Measurements from ENCODE around the gene SORBS2. TPM values are rescaled to one million over a fixed set of nuclear protein-coding genes. Genes with fewer than 3 reads are reported as not detected.

Gene SORBS2
- total and polyA plus RNA-seq, 5 donors: 181 to 776 (median 613) TPM

DNA sequence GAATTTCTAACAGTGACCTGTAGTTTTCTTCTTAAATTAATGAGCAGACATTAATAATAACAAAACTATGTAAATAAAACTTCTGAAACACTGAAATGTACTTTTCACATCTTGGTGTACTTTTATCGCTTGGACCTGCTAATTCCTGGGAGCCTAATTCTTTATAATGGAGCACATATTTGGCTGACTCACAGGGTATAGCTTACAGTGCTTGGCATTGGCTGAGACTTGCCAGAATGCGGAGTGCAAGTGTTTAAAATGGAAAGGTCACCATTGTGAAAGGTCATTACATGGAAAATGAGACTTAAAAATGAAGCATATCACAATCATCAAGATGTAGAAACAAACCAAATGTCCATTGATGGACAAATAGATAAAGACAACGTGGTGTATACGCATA lies 139.4 kb downstream of the SORBS2 start:
- WGBS: 55% methylated on average over 4 of the region's 4 CpGs
- Histone ChIP-seq H3K9me3 (ENCODE audit: control insufficient read depth, low read length) (no peaks in the 10 kb centered on the region), H3K27me3 (ENCODE audit: control insufficient read depth, insufficient read depth) (no peaks in the 10 kb centered on the region), H3K27ac (ENCODE audit: low read length) (no peak overlapping the region), H3K4me3 (ENCODE audit: low read length) (no peak overlapping the region), H3K4me1 (ENCODE audit: control insufficient read depth, insufficient read depth, low read length) (peaks cover 8% of the 10 kb centered on the region)
- DNase-seq (no peak), ATAC-seq (peak in 1 of 2 donors; percentile 33)
- intact Hi-C loops (cut with DNase I): no loop called here

DNA sequence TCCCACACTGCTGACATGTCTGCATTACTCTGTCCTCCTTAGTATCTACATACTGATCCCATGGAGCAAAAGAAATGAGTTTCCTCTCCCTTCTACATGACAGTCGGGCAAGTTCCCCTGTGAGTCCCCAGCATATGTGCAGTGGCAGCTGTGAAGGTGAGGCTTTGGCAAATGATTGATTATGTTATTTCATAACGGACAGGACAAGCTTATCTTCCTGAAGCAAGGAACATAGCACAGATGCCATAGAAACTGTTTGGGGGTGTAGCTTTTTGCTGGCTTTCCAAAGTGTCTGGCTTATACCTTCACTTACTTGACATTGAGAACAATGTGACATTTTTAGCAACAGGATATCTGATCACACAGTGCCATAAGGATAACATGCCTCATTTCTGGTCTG lies 139.8 kb downstream of the SORBS2 start:
- H3K4me1 ChIP-seq (ENCODE audit: control insufficient read depth, insufficient read depth, low read length): peaks cover 8% of the 10 kb centered on the region
- peak overlapping the region; percentile 64 for H3K27ac ChIP-seq (ENCODE audit: low read length)

DNA sequence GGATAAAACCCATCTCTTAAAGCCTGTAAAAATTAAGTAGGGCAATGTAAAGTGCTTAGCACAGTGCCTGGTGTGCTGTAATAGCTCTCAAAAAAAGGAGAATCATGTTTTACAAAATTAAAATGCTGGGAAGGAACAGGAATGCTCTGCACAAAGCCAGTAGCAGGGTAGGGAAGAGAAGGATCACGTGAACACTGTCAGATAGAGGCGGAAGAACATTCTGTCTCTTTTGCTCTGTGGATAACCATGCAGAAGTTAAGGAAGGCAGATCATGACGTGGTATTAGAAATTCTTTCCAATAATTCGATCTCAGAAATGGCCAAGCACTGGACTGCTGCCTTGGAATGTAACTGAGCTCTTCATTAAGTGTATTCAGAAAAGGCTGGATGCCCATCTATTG lies 140.5 kb downstream of the SORBS2 start:
- Histone ChIP-seq H3K9me3 (ENCODE audit: control insufficient read depth, low read length) (no peaks in the 10 kb centered on the region), H3K27me3 (ENCODE audit: control insufficient read depth, insufficient read depth) (no peaks in the 10 kb centered on the region), H3K4me3 (ENCODE audit: low read length) (no peak overlapping the region), H3K27ac (ENCODE audit: low read length) (no peak overlapping the region), H3K4me1 (ENCODE audit: control insufficient read depth, insufficient read depth, low read length) (peaks cover 8% of the 10 kb centered on the region)
- WGBS: 59% methylated on average over 4 of the region's 4 CpGs
- DNase-seq (no peak), ATAC-seq (peak; percentile 54 to 66)
- intact Hi-C loops (cut with DNase I): no loop called here

More for the DNA sequence above, 139.8 kb downstream of the SORBS2 start:
- H3K9me3 ChIP-seq (ENCODE audit: control insufficient read depth, low read length): no peaks in the 10 kb centered on the region
- H3K4me3 ChIP-seq (ENCODE audit: low read length): no peak overlapping the region
- intact Hi-C loops (cut with DNase I): no loop called here
- no peaks in the 10 kb centered on the region for H3K27me3 ChIP-seq (ENCODE audit: control insufficient read depth, insufficient read depth)
- ATAC-seq: no peak
- no peak for DNase-seq
- WGBS: 45% methylated on average over 2 of the region's 2 CpGs

DNA sequence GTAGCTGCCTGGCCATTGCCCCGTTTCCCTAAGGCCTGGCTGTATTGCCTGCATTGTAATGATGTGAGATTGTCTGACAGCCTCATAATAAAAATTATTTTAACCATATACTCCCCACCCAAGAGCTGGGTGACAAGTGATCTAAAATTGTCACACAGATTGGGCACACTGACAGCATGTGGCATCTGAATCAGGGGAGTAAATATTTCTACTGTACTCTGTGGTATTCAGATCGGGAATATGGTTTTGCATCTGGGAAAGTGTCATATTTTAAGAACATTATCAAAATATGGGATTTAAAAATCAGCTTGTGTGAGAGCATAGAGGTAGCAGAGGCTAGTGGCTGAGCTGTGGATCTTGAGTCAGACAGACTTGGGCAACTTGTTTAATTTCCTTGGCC lies 140.9 kb downstream of the SORBS2 start:
- WGBS: 64% methylated on average over 2 of the region's 2 CpGs
- peaks cover 8% of the 10 kb centered on the region for H3K4me1 ChIP-seq (ENCODE audit: control insufficient read depth, insufficient read depth, low read length)
- ATAC-seq: peak in 1 of 2 donors; percentile 10
- H3K9me3 ChIP-seq (ENCODE audit: control insufficient read depth, low read length): no peaks in the 10 kb centered on the region
- peak overlapping the region; percentile 61 for H3K27ac ChIP-seq (ENCODE audit: low read length)
- DNase-seq: no peak
- intact Hi-C loops (cut with DNase I): no loop called here
- no peak overlapping the region for H3K4me3 ChIP-seq (ENCODE audit: low read length)
- no peaks in the 10 kb centered on the region for H3K27me3 ChIP-seq (ENCODE audit: control insufficient read depth, insufficient read depth)

DNA sequence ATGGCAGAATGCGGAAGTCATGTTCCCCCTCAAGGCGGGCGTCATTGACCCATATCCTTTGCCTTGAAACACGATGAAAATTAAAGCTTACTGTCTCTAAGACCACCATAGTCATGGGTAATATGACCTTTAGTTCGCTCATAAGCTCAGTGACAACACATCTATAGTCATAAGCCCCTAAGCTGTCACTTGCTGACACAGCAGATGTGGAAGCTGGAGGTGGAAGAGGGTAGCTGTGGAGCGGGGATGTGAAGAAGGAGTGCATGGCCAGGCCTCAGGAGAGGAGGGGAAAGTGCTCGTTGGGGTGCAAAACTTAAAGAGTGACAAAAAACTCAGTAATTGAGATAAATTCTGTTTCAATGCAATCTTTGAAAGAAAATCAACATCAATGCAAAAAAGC lies 142.7 kb downstream of the SORBS2 start:
- ATAC-seq: no peak
- H3K27me3 ChIP-seq (ENCODE audit: control insufficient read depth, insufficient read depth): no peaks in the 10 kb centered on the region
- H3K4me3 ChIP-seq (ENCODE audit: low read length): no peak overlapping the region
- DNase-seq: no peak
- no peak overlapping the region for H3K27ac ChIP-seq (ENCODE audit: low read length)
- 82% methylated on average over 7 of the region's 7 CpGs for WGBS
- H3K9me3 ChIP-seq (ENCODE audit: control insufficient read depth, low read length): no peaks in the 10 kb centered on the region
- peaks cover 6% of the 10 kb centered on the region for H3K4me1 ChIP-seq (ENCODE audit: control insufficient read depth, insufficient read depth, low read length)
- intact Hi-C loops (cut with DNase I): no loop called here

DNA sequence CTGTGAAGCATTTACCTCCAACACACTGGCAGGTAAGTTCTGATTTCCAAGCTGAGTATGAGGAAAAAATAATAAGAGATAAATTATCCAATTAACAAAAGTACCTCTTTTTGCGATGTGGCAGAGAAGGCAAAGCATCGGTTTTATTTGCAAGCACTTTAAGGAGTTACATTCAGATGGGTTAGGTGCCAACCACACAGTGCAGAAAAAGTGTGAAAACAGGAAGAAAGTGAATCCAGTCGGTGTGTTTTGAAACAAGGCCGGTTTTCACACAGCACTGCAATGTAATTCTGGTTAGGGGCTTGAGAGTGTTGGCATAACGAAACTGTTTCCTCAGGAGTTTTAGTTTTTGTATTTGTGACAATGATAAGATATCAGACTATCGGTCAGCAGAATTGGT lies 145.8 kb downstream of the SORBS2 start:
- intact Hi-C loops (cut with DNase I): no loop called here
- Histone ChIP-seq H3K4me3 (ENCODE audit: low read length) (no peak overlapping the region), H3K4me1 (ENCODE audit: control insufficient read depth, insufficient read depth, low read length) (peaks cover 3% of the 10 kb centered on the region), H3K9me3 (ENCODE audit: control insufficient read depth, low read length) (no peaks in the 10 kb centered on the region), H3K27ac (ENCODE audit: low read length) (no peak overlapping the region), H3K27me3 (ENCODE audit: control insufficient read depth, insufficient read depth) (no peaks in the 10 kb centered on the region)
- no peak for ATAC-seq
- 64% methylated on average over 6 of the region's 6 CpGs for WGBS
- DNase-seq: no peak

DNA sequence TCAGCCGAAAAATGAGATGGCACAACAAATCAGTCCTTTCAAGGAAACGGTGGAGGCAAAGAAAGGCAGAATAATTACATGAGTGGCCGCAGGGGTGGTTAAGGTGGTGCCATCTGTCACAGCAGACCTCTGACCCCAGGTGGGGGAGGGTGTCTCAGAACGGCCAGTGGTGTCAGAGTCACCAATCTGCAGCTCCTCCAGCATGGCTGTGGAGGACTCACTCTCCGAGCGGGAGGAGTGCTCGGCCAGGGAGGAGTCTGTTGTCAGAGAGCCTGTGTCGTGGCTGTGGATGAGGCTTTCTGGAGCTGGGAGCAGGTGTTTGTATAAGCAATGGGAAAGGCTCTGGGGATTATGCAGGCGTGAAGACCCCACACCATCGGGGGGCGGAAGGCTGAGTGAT lies 146.3 kb downstream of the SORBS2 start:
- ATAC-seq (no peak), DNase-seq (no peak)
- WGBS: 80% methylated on average over 11 of the region's 11 CpGs
- intact Hi-C loops (cut with DNase I): no loop called here
- H3K27ac ChIP-seq (ENCODE audit: low read length): no peak overlapping the region
- H3K4me1 ChIP-seq (ENCODE audit: control insufficient read depth, insufficient read depth, low read length): peaks cover 3% of the 10 kb centered on the region
- no peaks in the 10 kb centered on the region for H3K27me3 ChIP-seq (ENCODE audit: control insufficient read depth, insufficient read depth)
- no peak overlapping the region for H3K4me3 ChIP-seq (ENCODE audit: low read length)
- H3K9me3 ChIP-seq (ENCODE audit: control insufficient read depth, low read length): no peaks in the 10 kb centered on the region

DNA sequence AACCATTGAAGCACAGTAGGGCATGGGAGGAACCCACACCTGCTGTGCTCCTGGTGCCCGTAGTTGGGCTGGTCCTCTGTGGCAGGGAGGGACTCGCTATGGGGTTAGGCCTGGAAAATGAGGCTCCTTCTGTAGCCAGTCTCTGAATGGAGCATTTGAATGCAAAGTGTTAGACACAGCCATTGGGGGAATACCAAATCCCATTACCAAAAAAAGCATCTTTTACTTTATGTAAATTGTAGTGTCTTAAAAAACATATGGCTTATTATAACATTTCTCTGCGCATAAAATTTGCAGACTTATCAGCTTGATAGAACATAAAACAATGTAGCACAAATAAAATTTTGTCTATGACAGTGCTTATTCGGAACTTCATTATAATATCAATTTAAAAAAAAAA lies 147.5 kb downstream of the SORBS2 start:
- H3K27ac ChIP-seq (ENCODE audit: low read length): no peak overlapping the region
- no peak overlapping the region for H3K4me3 ChIP-seq (ENCODE audit: low read length)
- ATAC-seq (no peak), DNase-seq (no peak)
- intact Hi-C loops (cut with DNase I): no loop called here
- H3K9me3 ChIP-seq (ENCODE audit: control insufficient read depth, low read length): no peaks in the 10 kb centered on the region
- 95% methylated on average over 4 of the region's 4 CpGs for WGBS
- H3K27me3 ChIP-seq (ENCODE audit: control insufficient read depth, insufficient read depth): no peaks in the 10 kb centered on the region
- H3K4me1 ChIP-seq (ENCODE audit: control insufficient read depth, insufficient read depth, low read length): peaks cover 3% of the 10 kb centered on the region

DNA sequence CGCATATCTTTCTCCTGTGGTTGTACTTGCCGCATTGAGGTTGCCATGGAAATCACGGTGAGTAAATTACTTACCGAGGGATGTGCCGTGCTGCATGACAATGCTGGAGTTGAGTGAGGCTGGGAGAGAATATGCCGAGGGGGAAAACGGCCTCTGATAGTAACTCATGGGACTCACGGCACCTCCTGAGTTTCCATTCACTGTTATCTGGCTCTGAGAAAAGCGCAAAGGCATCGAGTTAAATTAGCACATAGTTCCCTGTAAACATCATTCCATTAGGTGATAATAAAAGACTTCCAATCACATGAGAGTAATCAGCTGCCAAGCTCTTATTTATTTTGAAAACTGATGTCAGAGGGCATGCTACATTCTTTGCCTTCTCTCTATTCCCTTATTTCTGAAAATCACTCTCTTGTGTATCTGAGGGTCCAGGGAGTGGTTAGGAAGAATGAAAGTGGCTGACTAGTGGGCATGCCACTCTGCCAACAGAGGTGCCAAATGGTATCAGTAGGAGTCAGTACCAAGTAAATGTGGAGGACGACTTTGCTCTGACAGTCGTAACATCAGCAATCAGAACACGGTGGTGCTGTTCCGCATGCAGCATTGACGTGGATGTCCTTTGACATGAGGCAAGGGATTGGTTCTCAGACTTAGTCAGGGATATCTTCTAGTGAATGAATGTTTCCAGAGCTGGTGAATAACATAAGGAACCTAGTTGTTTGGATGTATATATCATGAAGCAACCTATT lies 149.8 kb downstream of the SORBS2 start:
- no peak overlapping the region for H3K4me3 ChIP-seq (ENCODE audit: low read length)
- no peaks in the 10 kb centered on the region for H3K9me3 ChIP-seq (ENCODE audit: control insufficient read depth, low read length)
- peaks cover 3% of the 10 kb centered on the region for H3K4me1 ChIP-seq (ENCODE audit: control insufficient read depth, insufficient read depth, low read length)
- ATAC-seq (peak; percentile 85 to 92), DNase-seq (no peak)
- WGBS: 67% methylated on average over 15 of the region's 15 CpGs
- intact Hi-C loops (cut with DNase I): no loop called here
- H3K27ac ChIP-seq (ENCODE audit: low read length): peak overlapping the region; percentile 82
- no peaks in the 10 kb centered on the region for H3K27me3 ChIP-seq (ENCODE audit: control insufficient read depth, insufficient read depth)

DNA sequence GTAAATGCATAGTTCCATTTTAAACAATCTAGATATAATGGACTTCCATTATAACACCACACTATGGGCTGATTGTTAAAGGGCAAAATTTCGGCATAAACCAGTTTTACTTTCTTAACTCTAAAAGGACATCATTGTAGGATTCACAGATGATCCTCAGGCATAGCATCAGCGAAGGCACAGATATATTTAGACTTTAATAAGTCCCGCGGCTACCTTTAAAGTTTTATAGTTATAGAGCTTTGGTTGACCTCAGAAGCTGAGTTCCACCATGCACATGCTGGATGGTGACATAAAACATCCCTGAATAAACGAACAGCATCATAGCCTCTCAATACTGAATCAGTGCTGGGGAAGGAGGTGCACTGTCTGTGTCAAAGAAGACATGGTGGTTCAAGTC lies 151.7 kb downstream of the SORBS2 start:
- ATAC-seq: no peak
- Histone ChIP-seq H3K4me3 (ENCODE audit: low read length) (no peak overlapping the region), H3K9me3 (ENCODE audit: control insufficient read depth, low read length) (no peaks in the 10 kb centered on the region), H3K27me3 (ENCODE audit: control insufficient read depth, insufficient read depth) (no peaks in the 10 kb centered on the region), H3K4me1 (ENCODE audit: control insufficient read depth, insufficient read depth, low read length) (peaks cover 5% of the 10 kb centered on the region), H3K27ac (ENCODE audit: low read length) (peak overlapping the region; percentile 23)
- DNase-seq: no peak
- WGBS: 82% methylated on average over 5 of the region's 5 CpGs
- intact Hi-C loops (cut with DNase I): no loop called here

DNA sequence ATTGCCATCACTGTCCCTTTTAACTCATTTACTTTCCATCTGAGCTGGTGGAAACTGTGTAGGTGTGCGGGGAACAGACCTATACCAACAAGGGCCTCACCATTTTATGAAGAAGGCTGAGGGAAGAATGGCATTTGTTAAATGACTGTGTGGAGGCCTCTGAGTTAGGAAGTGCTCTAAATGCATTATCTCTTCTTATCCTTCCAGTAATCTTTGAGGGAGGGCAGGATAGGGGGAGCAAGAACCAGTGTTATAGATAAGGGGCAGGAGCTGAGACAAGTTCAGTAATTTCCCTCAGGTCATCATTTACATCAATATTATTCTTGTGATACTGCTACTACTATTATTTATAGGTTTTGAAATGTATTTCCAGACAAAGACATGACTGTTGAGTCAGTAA lies 154.3 kb downstream of the SORBS2 start:
- H3K27ac ChIP-seq (ENCODE audit: low read length): peak overlapping the region; percentile 75
- no peaks in the 10 kb centered on the region for H3K9me3 ChIP-seq (ENCODE audit: control insufficient read depth, low read length)
- 100% methylated on average over 1 of the region's 1 CpG for WGBS
- no peaks in the 10 kb centered on the region for H3K27me3 ChIP-seq (ENCODE audit: control insufficient read depth, insufficient read depth)
- DNase-seq: no peak
- intact Hi-C loops (cut with DNase I): loop anchor here in 3 of 4 donors (10.0 kb wide), 4 partner anchors 67 to 207 kb away; no protein-coding TSS in a partner anchor
- no peak for ATAC-seq
- peaks cover 6% of the 10 kb centered on the region for H3K4me1 ChIP-seq (ENCODE audit: control insufficient read depth, insufficient read depth, low read length)
- no peak overlapping the region for H3K4me3 ChIP-seq (ENCODE audit: low read length)
